ENCODE data around the gene GEMIN2. TPM values are rescaled to one million over a fixed set of nuclear protein-coding genes. Genes with fewer than 3 reads are reported as not detected.
"Not testable (repeated sequence)": the region's sequence is repeated elsewhere in the genome, so short reads cannot be mapped to it uniquely, and the experiment has no call there.

Gene GEMIN2
- polyA plus RNA-seq, 1 of the 3 experiments (the other 2 are of a cell fraction): 13.2 TPM

DNA sequence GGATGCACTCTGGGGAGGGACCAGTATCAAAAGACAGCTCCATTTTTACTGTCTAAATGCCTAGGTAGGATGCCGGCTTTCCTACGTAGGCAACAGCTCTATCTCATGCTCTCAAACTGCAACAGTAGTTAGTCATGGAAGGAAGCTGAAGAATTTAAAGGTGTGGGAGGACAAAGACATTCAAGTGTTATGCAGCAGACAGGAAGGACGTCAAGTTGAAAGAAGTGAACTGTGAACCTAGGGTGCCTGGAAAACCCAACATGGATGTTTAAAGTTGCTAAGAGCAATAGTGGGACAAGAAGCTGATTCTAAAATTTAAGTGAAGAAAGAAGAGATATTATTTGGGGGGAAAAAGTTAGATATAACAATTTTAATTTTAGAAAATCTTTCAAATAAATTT is 17.0 kb upstream of the GEMIN2 start:
- no peak overlapping the region for H2AFZ ChIP-seq (ENCODE audit: low read depth)
- H4K20me1 ChIP-seq (ENCODE audit: insufficient read depth): peaks cover 24% of the 10 kb centered on the region
- ChIA-PET CTCF (no interaction called here), POLR2A (no interaction called here)
- no peaks in the 10 kb centered on the region for H3K9me3 ChIP-seq
- H3K4me2 ChIP-seq: no peak overlapping the region
- no peak overlapping the region for H3K4me3 ChIP-seq (ENCODE audit: low read depth in 2 of 2, low read length in 1 of 2)
- peaks cover 76% of the 10 kb centered on the region for H3K79me2 ChIP-seq (ENCODE audit: insufficient read depth)
- TF ChIP-seq RFX5 (IDR thresholded peaks at IDR 0.05; ENCODE audit: low read length): no peak
- no peak overlapping the region for H3K27ac ChIP-seq (ENCODE audit: low read depth in 2 of 2, low read length in 1 of 2)
- H3K9ac ChIP-seq: no peak overlapping the region
- DNase-seq: no peak
- H3K36me3 ChIP-seq (replicated peaks in 1 of 2; ENCODE audit: control insufficient read depth in 1 of 2, insufficient read depth in 2 of 2, low read length in 1 of 2): peaks cover 4 to 13% of the 10 kb centered on the region in 2 experiments
- 87% methylated on average over 3 of the region's 3 CpGs for WGBS (ENCODE audit: low lambda C conversion rate)
- no peaks in the 10 kb centered on the region for H3K9me2 ChIP-seq
- no peaks in the 10 kb centered on the region for H3K4me1 ChIP-seq (ENCODE audit: control insufficient read depth in 1 of 2, insufficient read depth in 2 of 2, low read depth in 1 of 2, low read length in 1 of 2)
- H3K27me3 ChIP-seq (ENCODE audit: insufficient read depth): no peaks in the 10 kb centered on the region
- H3F3A ChIP-seq (replicated peaks; ENCODE audit: insufficient read depth): no peaks in the 10 kb centered on the region

DNA sequence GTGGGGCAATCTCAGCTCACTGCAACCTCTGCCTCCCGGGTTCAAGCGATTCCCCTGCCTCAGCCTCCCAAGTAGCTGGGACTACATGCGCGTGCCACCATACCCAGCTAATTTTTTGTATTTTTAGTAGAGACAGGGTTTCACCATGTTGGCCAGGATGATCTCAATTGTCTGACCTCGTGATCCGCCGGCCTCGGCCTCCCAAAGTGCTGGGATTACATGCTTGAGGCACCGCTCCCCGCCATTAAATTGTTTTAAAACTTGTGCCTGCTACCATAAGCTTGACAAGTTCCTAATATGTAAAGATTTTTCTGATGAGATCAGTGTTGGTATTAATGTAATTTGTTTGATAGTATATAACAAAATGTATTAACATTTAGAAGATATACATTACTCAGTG is 14.9 kb upstream of the GEMIN2 start:
- H3K4me2 ChIP-seq; H3K9ac ChIP-seq; DNase-seq; H2AFZ ChIP-seq (ENCODE audit: low read depth); H3K27ac ChIP-seq (ENCODE audit: low read depth in 2 of 2, low read length in 1 of 2); POLR2A ChIA-PET; H3K27me3 ChIP-seq (ENCODE audit: insufficient read depth); H3K36me3 ChIP-seq (replicated peaks in 1 of 2; ENCODE audit: control insufficient read depth in 1 of 2, insufficient read depth in 2 of 2, low read length in 1 of 2); CTCF ChIA-PET; H3K4me1 ChIP-seq (ENCODE audit: control insufficient read depth in 1 of 2, insufficient read depth in 2 of 2, low read depth in 1 of 2, low read length in 1 of 2); H3F3A ChIP-seq (replicated peaks; ENCODE audit: insufficient read depth); H3K4me3 ChIP-seq (ENCODE audit: low read depth in 2 of 2, low read length in 1 of 2); H3K9me2 ChIP-seq; H3K9me3 ChIP-seq: not testable (repeated sequence)
- WGBS (ENCODE audit: low lambda C conversion rate): 93% methylated on average over 10 of the region's 10 CpGs
- H4K20me1 ChIP-seq (ENCODE audit: insufficient read depth): peaks cover 24% of the 10 kb centered on the region
- peaks cover 96% of the 10 kb centered on the region for H3K79me2 ChIP-seq (ENCODE audit: insufficient read depth)

DNA sequence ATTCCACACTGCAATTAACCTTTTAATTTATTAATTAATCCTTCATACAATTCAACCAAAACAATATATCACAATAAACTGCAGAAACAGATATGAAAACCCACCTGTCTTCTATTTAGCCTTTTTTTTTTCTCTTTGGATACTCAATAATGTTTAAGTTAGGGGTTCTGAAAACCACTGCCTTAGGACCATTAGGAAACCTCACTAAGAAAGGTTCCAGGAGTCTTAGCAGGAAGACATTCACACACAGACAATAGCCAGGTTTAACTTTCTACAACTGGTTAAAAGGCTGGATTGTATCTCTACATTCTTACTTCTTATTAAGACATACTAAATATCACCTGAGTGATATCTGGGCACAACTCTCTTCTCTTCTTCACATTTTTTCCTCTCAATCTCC is 14.4 kb upstream of the GEMIN2 start:
- CTCF ChIA-PET: no interaction called here
- H2AFZ ChIP-seq (ENCODE audit: low read depth): no peak overlapping the region
- H3K27me3 ChIP-seq (ENCODE audit: insufficient read depth): no peaks in the 10 kb centered on the region

More for the DNA sequence above, 14.4 kb upstream of the GEMIN2 start:
- no peaks in the 10 kb centered on the region for H3F3A ChIP-seq (replicated peaks; ENCODE audit: insufficient read depth)
- H3K79me2 ChIP-seq (ENCODE audit: insufficient read depth): peaks cover 96% of the 10 kb centered on the region
- H3K4me1 ChIP-seq (ENCODE audit: control insufficient read depth in 1 of 2, insufficient read depth in 2 of 2, low read depth in 1 of 2, low read length in 1 of 2): no peaks in the 10 kb centered on the region
- no peaks in the 10 kb centered on the region for H3K9me2 ChIP-seq
- H3K4me3 ChIP-seq (ENCODE audit: low read depth in 2 of 2, low read length in 1 of 2): no peak overlapping the region
- POLR2A ChIA-PET: no interaction called here
- DNase-seq: no peak
- no peaks in the 10 kb centered on the region for H3K9me3 ChIP-seq
- peaks cover 0 to 3% of the 10 kb centered on the region in 2 experiments for H3K36me3 ChIP-seq (replicated peaks in 1 of 2; ENCODE audit: control insufficient read depth in 1 of 2, insufficient read depth in 2 of 2, low read length in 1 of 2)
- TF ChIP-seq SMC3 (IDR thresholded peaks at IDR 0.05; ENCODE audit: low read depth, low read length) (no peak), RCOR1 (IDR thresholded peaks at IDR 0.05; ENCODE audit: low read length) (no peak), TCF12 (IDR thresholded peaks at IDR 0.05) (no peak), CHD2 (IDR thresholded peaks at IDR 0.05; ENCODE audit: low read length, partially characterized antibody) (no peak), POLR2AphosphoS5 (IDR thresholded peaks at IDR 0.05; ENCODE audit: low read depth, low read length) (no peak), YY1 (IDR thresholded peaks at IDR 0.05; ENCODE audit: low read depth) (no peak), FOXJ3 (CRISPR knock-in tag; IDR thresholded peaks at IDR 0.05) (no peak), RFX5 (IDR thresholded peaks at IDR 0.05; ENCODE audit: low read length) (no peak), EP300 (IDR thresholded peaks at IDR 0.05; ENCODE audit: borderline replicate concordance in 1 of 2, low read depth in 1 of 2, low read length in 1 of 2) (no peak), NRF1 (IDR thresholded peaks at IDR 0.05; ENCODE audit: low read depth, low read length) (no peak), JUND (IDR thresholded peaks at IDR 0.05) (no peak), TAF1 (IDR thresholded peaks at IDR 0.05; ENCODE audit: borderline replicate concordance, low read depth, low read length) (no peak), TEAD4 (IDR thresholded peaks at IDR 0.05; ENCODE audit: borderline replicate concordance, insufficient read depth) (no peak), RXRA (IDR thresholded peaks at IDR 0.05; ENCODE audit: borderline replicate concordance, low read depth) (no peak), GABPA (IDR thresholded peaks at IDR 0.05; ENCODE audit: low read depth) (no peak), MEF2A (IDR thresholded peaks at IDR 0.05; ENCODE audit: borderline replicate concordance, low read depth) (no peak)
- TF ChIP-seq, protein P1, sequence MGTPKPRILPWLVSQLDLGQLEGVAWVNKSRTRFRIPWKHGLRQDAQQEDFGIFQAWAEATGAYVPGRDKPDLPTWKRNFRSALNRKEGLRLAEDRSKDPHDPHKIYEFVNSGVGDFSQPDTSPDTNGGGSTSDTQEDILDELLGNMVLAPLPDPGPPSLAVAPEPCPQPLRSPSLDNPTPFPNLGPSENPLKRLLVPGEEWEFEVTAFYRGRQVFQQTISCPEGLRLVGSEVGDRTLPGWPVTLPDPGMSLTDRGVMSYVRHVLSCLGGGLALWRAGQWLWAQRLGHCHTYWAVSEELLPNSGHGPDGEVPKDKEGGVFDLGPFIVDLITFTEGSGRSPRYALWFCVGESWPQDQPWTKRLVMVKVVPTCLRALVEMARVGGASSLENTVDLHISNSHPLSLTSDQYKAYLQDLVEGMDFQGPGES (IDR thresholded peaks at IDR 0.05; ENCODE audit: low read depth, low read length): no peak
- TF ChIP-seq, protein P2, sequence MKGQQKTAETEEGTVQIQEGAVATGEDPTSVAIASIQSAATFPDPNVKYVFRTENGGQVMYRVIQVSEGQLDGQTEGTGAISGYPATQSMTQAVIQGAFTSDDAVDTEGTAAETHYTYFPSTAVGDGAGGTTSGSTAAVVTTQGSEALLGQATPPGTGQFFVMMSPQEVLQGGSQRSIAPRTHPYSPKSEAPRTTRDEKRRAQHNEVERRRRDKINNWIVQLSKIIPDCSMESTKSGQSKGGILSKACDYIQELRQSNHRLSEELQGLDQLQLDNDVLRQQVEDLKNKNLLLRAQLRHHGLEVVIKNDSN (IDR thresholded peaks at IDR 0.05; ENCODE audit: borderline replicate concordance, low read depth): no peak
- TF ChIP-seq, protein P3, sequence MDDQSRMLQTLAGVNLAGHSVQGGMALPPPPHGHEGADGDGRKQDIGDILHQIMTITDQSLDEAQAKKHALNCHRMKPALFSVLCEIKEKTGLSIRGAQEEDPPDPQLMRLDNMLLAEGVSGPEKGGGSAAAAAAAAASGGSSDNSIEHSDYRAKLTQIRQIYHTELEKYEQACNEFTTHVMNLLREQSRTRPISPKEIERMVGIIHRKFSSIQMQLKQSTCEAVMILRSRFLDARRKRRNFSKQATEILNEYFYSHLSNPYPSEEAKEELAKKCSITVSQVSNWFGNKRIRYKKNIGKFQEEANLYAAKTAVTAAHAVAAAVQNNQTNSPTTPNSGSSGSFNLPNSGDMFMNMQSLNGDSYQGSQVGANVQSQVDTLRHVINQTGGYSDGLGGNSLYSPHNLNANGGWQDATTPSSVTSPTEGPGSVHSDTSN (IDR thresholded peaks at IDR 0.05): no peak
- H3K27ac ChIP-seq (ENCODE audit: low read depth in 2 of 2, low read length in 1 of 2): no peak overlapping the region
- no peak overlapping the region; the same call in 1 of the 2 replicates for H3K4me2 ChIP-seq
- peaks cover 24% of the 10 kb centered on the region for H4K20me1 ChIP-seq (ENCODE audit: insufficient read depth)
- no peak overlapping the region for H3K9ac ChIP-seq

Data from SK-N-SH (cell line).